Myocyte (in vitro differentiated cells): ENCODE results near the gene GIMAP4. TPM values are rescaled to one million over a fixed set of nuclear protein-coding genes. Genes with fewer than 3 reads are reported as not detected.

Source experiments
- total RNA-seq: library from RNA; depleted of rRNA; stranded (reverse); fragments of >200 nt; gene quantifications from 2 replicates; pipeline ENCODE4 v1.2.3, GENCODE V29; 2014

The GIMAP4 gene
- total RNA-seq, 1 donor from 2014 or later = not detected

Other genes starting within 250 kb of the GIMAP4 start
- gene LRRC61, start 244.0 kb upstream of the GIMAP4 start, total RNA-seq = not detected in 2 replicates
- gene ACTR3C, start 243.8 kb upstream of the GIMAP4 start, total RNA-seq = 0.32 TPM in 1 of 2 replicates, not detected in the other
- gene RARRES2, start 225.8 kb upstream of the GIMAP4 start, total RNA-seq = 202 and 252 TPM in 2 replicates
- gene REPIN1, start 198.6 kb upstream of the GIMAP4 start, total RNA-seq = 262 and 362 TPM in 2 replicates
- 17.8 and 21.2 TPM in 2 replicates for gene ZNF775, start 188.1 kb upstream of the GIMAP4 start, total RNA-seq
- not detected in 2 replicates for gene GIMAP8, start 116.8 kb upstream of the GIMAP4 start, total RNA-seq
- gene GIMAP7, start 52.5 kb upstream of the GIMAP4 start, total RNA-seq = not detected in 2 replicates
- gene GIMAP6, start 65.0 kb downstream of the GIMAP4 start, total RNA-seq = not detected in 2 replicates
- 2.1 and 2.2 TPM in 2 replicates for gene GIMAP2, start 118.3 kb downstream of the GIMAP4 start, total RNA-seq
- not detected in 2 replicates for gene GIMAP1, start 149.2 kb downstream of the GIMAP4 start, total RNA-seq
- gene GIMAP5, start 170.0 kb downstream of the GIMAP4 start, total RNA-seq = not detected in 2 replicates
- not detected in 2 replicates for gene TMEM176B, start 233.0 kb downstream of the GIMAP4 start, total RNA-seq
- gene TMEM176A, start 233.4 kb downstream of the GIMAP4 start, total RNA-seq = not detected in 2 replicates